ENCODE measurements around the gene EBF4. TPM values are rescaled to one million over a fixed set of nuclear protein-coding genes. Genes with fewer than 3 reads are reported as not detected.

Gene EBF4
- total RNA-seq, 1 experiment from 2014 or later, result 2.7 TPM

- Mint-ChIP-seq H3K9me3 (peaks cover 8% of the 10 kb centered on the region), H3K4me1 (peaks cover 16% of the 10 kb centered on the region), H3K27me3 (ENCODE audit: low read depth) (peaks cover 94% of the 10 kb centered on the region), H3K27ac (no peak overlapping the region), H3K36me3 (no peaks in the 10 kb centered on the region), H3K4me3 (no peak overlapping the region)
- DNase-seq (ENCODE audit: low spot score) (no peak), ATAC-seq (no peak)
- ChIA-PET CTCF (interaction anchor here (1.1 kb wide), 1 partner anchor 10 kb away, joined by 3 read pairs; the partner anchor contains the start of gene TMEM239), POLR2A (no interaction called here)
- TF ChIP-seq ZBTB43 (CRISPR knock-in tag; IDR thresholded peaks at IDR 0.05), result no peak
- no peak for TF ChIP-seq ZNF671 (CRISPR knock-in tag; IDR thresholded peaks at IDR 0.05)
- no peak for TF ChIP-seq TP53 (CRISPR knock-in tag; IDR thresholded peaks at IDR 0.05)
- TF ChIP-seq MLX (CRISPR knock-in tag; IDR thresholded peaks at IDR 0.05), result no peak
- TF ChIP-seq NFYB (CRISPR knock-in tag; conservative IDR thresholded peaks at IDR 0.05; ENCODE audit: low read depth), result no peak
- TF ChIP-seq NR3C1 (CRISPR knock-in tag; conservative IDR thresholded peaks at IDR 0.05; ENCODE audit: low read depth), result no peak
- TF ChIP-seq AFF4 (CRISPR knock-in tag; IDR thresholded peaks at IDR 0.05; ENCODE audit: borderline replicate concordance), result no peak
- no peak for TF ChIP-seq ETV6 (CRISPR knock-in tag; IDR thresholded peaks at IDR 0.05)
- no peak for TF ChIP-seq CBFB (CRISPR knock-in tag; IDR thresholded peaks at IDR 0.05; ENCODE audit: low read depth)
- TF ChIP-seq ZNF219 (CRISPR knock-in tag; IDR thresholded peaks at IDR 0.05; ENCODE audit: borderline replicate concordance), result no peak
- no peak for TF ChIP-seq PRRX2 (CRISPR knock-in tag; IDR thresholded peaks at IDR 0.05)
- TF ChIP-seq ZNF281 (CRISPR knock-in tag; IDR thresholded peaks at IDR 0.05), result no peak
- no peak for TF ChIP-seq ZNF263 (CRISPR knock-in tag; IDR thresholded peaks at IDR 0.05; ENCODE audit: low read depth)
- no peak for TF ChIP-seq ESRRA (CRISPR knock-in tag; IDR thresholded peaks at IDR 0.05; ENCODE audit: borderline replicate concordance)
- TF ChIP-seq ZNF121 (CRISPR knock-in tag; IDR thresholded peaks at IDR 0.05), result no peak
Observed at GRCh38 chr20:2806351-2806701, 113.7 kb downstream of the EBF4 start.

- peaks cover 93% of the 10 kb centered on the region for H3K27me3 Mint-ChIP-seq (ENCODE audit: low read depth)
- POLR2A ChIA-PET, result no interaction called here
- H3K4me1 Mint-ChIP-seq, result peaks cover 12% of the 10 kb centered on the region
- no peaks in the 10 kb centered on the region for H3K36me3 Mint-ChIP-seq
- H3K4me3 Mint-ChIP-seq, result no peak overlapping the region
- ATAC-seq (no peak), DNase-seq (ENCODE audit: low spot score) (no peak)
- H3K9me3 Mint-ChIP-seq, result peaks cover 14% of the 10 kb centered on the region
- CTCF ChIA-PET, result interaction anchor here (1.1 kb wide), 1 partner anchor 10 kb away, joined by 3 read pairs; the partner anchor contains the start of gene TMEM239
- H3K27ac Mint-ChIP-seq, result no peak overlapping the region
- no peak for TF ChIP-seq FOXP1 (CRISPR knock-in tag; IDR thresholded peaks at IDR 0.05; ENCODE audit: borderline replicate concordance)
- TF ChIP-seq CTCF (IDR thresholded peaks at IDR 0.05), result no peak
- no peak for TF ChIP-seq CBFB (CRISPR knock-in tag; IDR thresholded peaks at IDR 0.05; ENCODE audit: low read depth)
- no peak for TF ChIP-seq ZNF138 (CRISPR knock-in tag; conservative IDR thresholded peaks at IDR 0.05)
- no peak for TF ChIP-seq TP53 (CRISPR knock-in tag; IDR thresholded peaks at IDR 0.05)
- TF ChIP-seq SP1 (CRISPR knock-in tag; conservative IDR thresholded peaks at IDR 0.05), result no peak
- no peak for TF ChIP-seq SMAD4 (CRISPR knock-in tag; IDR thresholded peaks at IDR 0.05)
- no peak for TF ChIP-seq AR (CRISPR knock-in tag; IDR thresholded peaks at IDR 0.05)
- TF ChIP-seq NFE2L1 (CRISPR knock-in tag; IDR thresholded peaks at IDR 0.05), result no peak
Observed at GRCh38 chr20:2807019-2807418, 114.4 kb downstream of the EBF4 start.
